CD8-positive, alpha-beta memory T cell (primary cell): ENCODE data around the gene TSPO. TPM values are rescaled to one million over a fixed set of nuclear protein-coding genes. Genes with fewer than 3 reads are reported as not detected.
A peak's percentile ranks its signal among the peaks of the same experiment; 100 is the strongest.

Experiments
- CTCF ChIA-PET: fragments of 350-600 bp; sonication (Branson Sonifier 250); formaldehyde crosslinking; loops from one replicate; lab custom pipeline; 2021; ENCODE audit warnings: antibody characterized with exemption; lab: Charles Lee
- POLR2A ChIA-PET: fragments of 350-600 bp; sonication (Branson Sonifier 250); formaldehyde crosslinking; loops from one replicate; lab custom pipeline; 2021; ENCODE audit warnings: antibody characterized with exemption; lab: Charles Lee
- DNase-seq, 5 donors: peaks; one replicate each; pipeline versions ENCODE4 v3.0.0 to v3.0.0-alpha.2; 2020 to 2022; ENCODE audit warnings: mixed read lengths in 1 of 5
- H3K27ac ChIP-seq: one replicate; pipeline ENCODE4 v1.7.0; 2013; ENCODE audit warnings: low read depth, mild to moderate bottlenecking, low read length, moderate library complexity
- H3K27me3 ChIP-seq: 2 replicates; pipeline ENCODE4 v1.7.0; 2013; ENCODE audit warnings: low read length, mild to moderate bottlenecking; ENCODE audit not compliant: insufficient read depth, poor library complexity, severe bottlenecking
- H3K36me3 ChIP-seq: 2 replicates; pipeline ENCODE4 v1.7.0; 2013; ENCODE audit warnings: mild to moderate bottlenecking, low read length, moderate library complexity; ENCODE audit not compliant: insufficient read depth
- H3K4me1 ChIP-seq: 2 replicates; pipeline ENCODE4 v1.7.0; 2013; ENCODE audit warnings: mild to moderate bottlenecking, low read length, moderate library complexity; ENCODE audit not compliant: insufficient read depth
- H3K4me3 ChIP-seq: 2 replicates; pipeline ENCODE4 v1.7.0; 2013; ENCODE audit warnings: mild to moderate bottlenecking, low read length
- H3K9me3 ChIP-seq: 2 replicates; pipeline ENCODE4 v1.7.0; 2013; ENCODE audit warnings: mild to moderate bottlenecking, low read length
- H3K27ac Mint-ChIP-seq, 8 donors: one replicate each; pipeline ENCODE4 v1.8.0; 2020 to 2021; ENCODE audit warnings: mixed read lengths in 8 of 8, mild to moderate bottlenecking in 6 of 8, inconsistent platforms in 3 of 8, moderate library complexity in 3 of 8
- H3K27me3 Mint-ChIP-seq, 2 donors: one replicate each; pipeline ENCODE4 v1.8.0; 2020 to 2021; ENCODE audit warnings: mixed read lengths in 2 of 2, mild to moderate bottlenecking in 1 of 2, moderate library complexity in 1 of 2
- H3K36me3 Mint-ChIP-seq, 3 donors: one replicate each; pipeline ENCODE4 v1.8.0; 2020 to 2021; ENCODE audit warnings: mixed read lengths in 3 of 3, inconsistent platforms in 1 of 3, mild to moderate bottlenecking in 1 of 3
- H3K4me1 Mint-ChIP-seq, 3 donors: one replicate each; pipeline ENCODE4 v1.8.0; 2020 to 2021; ENCODE audit warnings: mixed read lengths in 3 of 3, inconsistent platforms in 1 of 3, mild to moderate bottlenecking in 1 of 3
- H3K4me3 Mint-ChIP-seq, 7 donors: one replicate each; pipeline ENCODE4 v1.8.0; 2020 to 2021; ENCODE audit warnings: mixed read lengths in 7 of 7, mild to moderate bottlenecking in 6 of 7, moderate library complexity in 4 of 7, inconsistent platforms in 2 of 7
- H3K9me3 Mint-ChIP-seq, 5 donors: one replicate each; pipeline ENCODE4 v1.8.0; 2020 to 2022; ENCODE audit warnings: mixed read lengths in 5 of 5, mild to moderate bottlenecking in 3 of 5, moderate library complexity in 2 of 5, inconsistent platforms in 1 of 5
- polyA plus RNA-seq: library from polyadenylated mRNA; unstranded; fragments of 300-500 nt; fragmentation: Illumina TruSeq; gene quantifications from one replicate; pipeline ENCODE4 v1.2.3, GENCODE V29; 2021
- total RNA-seq, 2 experiments: library from RNA; stranded (reverse); gene quantifications; one replicate each; pipeline ENCODE4 v1.2.3, GENCODE V29; 2021

TSPO gene
- total and polyA plus RNA-seq, 3 experiments from 2014 or later: 101 to 328 (median 105) TPM

- DNase-seq: no peak
- H3K27me3 ChIP-seq: no peaks in the 10 kb centered on the region
- H3K4me3 Mint-ChIP-seq: no peak overlapping the region
- H3K36me3 Mint-ChIP-seq: peaks cover 0 to 42% (median 4%) of the 10 kb centered on the region in 3 donors
- POLR2A ChIA-PET: no interaction called here
- CTCF ChIA-PET: no interaction called here
- no peaks in the 10 kb centered on the region for H3K9me3 ChIP-seq
- H3K36me3 ChIP-seq: no peaks in the 10 kb centered on the region
- no peaks in the 10 kb centered on the region for H3K9me3 Mint-ChIP-seq
- peaks cover 0 to 2% (median 0%) of the 10 kb centered on the region in 3 donors for H3K4me1 Mint-ChIP-seq
- H3K27me3 Mint-ChIP-seq: no peaks in the 10 kb centered on the region
- no peak overlapping the region for H3K27ac Mint-ChIP-seq
- no peaks in the 10 kb centered on the region for H3K4me1 ChIP-seq
- H3K27ac ChIP-seq: no peak overlapping the region
- no peak overlapping the region for H3K4me3 ChIP-seq
Observed at GRCh38 chr22:43164636-43165035, 13.3 kb downstream of the TSPO start.

- DNase-seq: no peak
- H3K4me3 ChIP-seq: no peak overlapping the region
- Mint-ChIP-seq H3K27ac (peak overlapping the region in 1 of 8 donors; percentile 29), H3K4me1 (peaks cover 0 to 4% (median 3%) of the 10 kb centered on the region in 3 donors), H3K27me3 (no peaks in the 10 kb centered on the region), H3K4me3 (no peak overlapping the region), H3K9me3 (no peaks in the 10 kb centered on the region), H3K36me3 (peaks cover 0 to 48% (median 0%) of the 10 kb centered on the region in 3 donors)
- no peaks in the 10 kb centered on the region for H3K4me1 ChIP-seq
- no peaks in the 10 kb centered on the region for H3K9me3 ChIP-seq
- H3K27ac ChIP-seq: no peak overlapping the region
- POLR2A ChIA-PET: no interaction called here
- no peaks in the 10 kb centered on the region for H3K27me3 ChIP-seq
- CTCF ChIA-PET: no interaction called here
- no peaks in the 10 kb centered on the region for H3K36me3 ChIP-seq
Observed at GRCh38 chr22:43166132-43166930, 15.0 kb downstream of the TSPO start.

GRCh38 chr22:43167001-43167589 lies 15.7 kb downstream of the TSPO start:
- peaks cover 0 to 53% (median 0%) of the 10 kb centered on the region in 3 donors for H3K36me3 Mint-ChIP-seq
- H3K27ac ChIP-seq: no peak overlapping the region
- no peak overlapping the region for H3K4me3 ChIP-seq
- no peak for DNase-seq
- H3K4me1 Mint-ChIP-seq: peaks cover 0 to 4% (median 3%) of the 10 kb centered on the region in 3 donors
- CTCF ChIA-PET: no interaction called here
- no peaks in the 10 kb centered on the region for H3K27me3 ChIP-seq
- no peaks in the 10 kb centered on the region for H3K27me3 Mint-ChIP-seq
- no peak overlapping the region for H3K4me3 Mint-ChIP-seq
- no peaks in the 10 kb centered on the region for H3K9me3 ChIP-seq
- H3K4me1 ChIP-seq: no peaks in the 10 kb centered on the region
- POLR2A ChIA-PET: no interaction called here
- H3K36me3 ChIP-seq: no peaks in the 10 kb centered on the region
- no peak overlapping the region for H3K27ac Mint-ChIP-seq
- no peaks in the 10 kb centered on the region for H3K9me3 Mint-ChIP-seq

GRCh38 chr22:43168471-43169309 lies 17.3 kb downstream of the TSPO start:
- no peak for DNase-seq
- Histone ChIP-seq H3K27me3 (no peaks in the 10 kb centered on the region), H3K36me3 (no peaks in the 10 kb centered on the region), H3K9me3 (no peaks in the 10 kb centered on the region), H3K4me3 (no peak overlapping the region), H3K4me1 (no peaks in the 10 kb centered on the region), H3K27ac (no peak overlapping the region)
- Mint-ChIP-seq H3K27me3 (peaks cover 0 to 2% of the 10 kb centered on the region in 2 donors), H3K36me3 (peaks cover 0 to 62% (median 3%) of the 10 kb centered on the region in 3 donors), H3K4me3 (no peak overlapping the region), H3K4me1 (peaks cover 0 to 4% (median 3%) of the 10 kb centered on the region in 3 donors), H3K9me3 (no peaks in the 10 kb centered on the region), H3K27ac (peak overlapping the region in 1 of 8 donors; percentile 64)
- POLR2A ChIA-PET: no interaction called here
- CTCF ChIA-PET: no interaction called here

DNA sequence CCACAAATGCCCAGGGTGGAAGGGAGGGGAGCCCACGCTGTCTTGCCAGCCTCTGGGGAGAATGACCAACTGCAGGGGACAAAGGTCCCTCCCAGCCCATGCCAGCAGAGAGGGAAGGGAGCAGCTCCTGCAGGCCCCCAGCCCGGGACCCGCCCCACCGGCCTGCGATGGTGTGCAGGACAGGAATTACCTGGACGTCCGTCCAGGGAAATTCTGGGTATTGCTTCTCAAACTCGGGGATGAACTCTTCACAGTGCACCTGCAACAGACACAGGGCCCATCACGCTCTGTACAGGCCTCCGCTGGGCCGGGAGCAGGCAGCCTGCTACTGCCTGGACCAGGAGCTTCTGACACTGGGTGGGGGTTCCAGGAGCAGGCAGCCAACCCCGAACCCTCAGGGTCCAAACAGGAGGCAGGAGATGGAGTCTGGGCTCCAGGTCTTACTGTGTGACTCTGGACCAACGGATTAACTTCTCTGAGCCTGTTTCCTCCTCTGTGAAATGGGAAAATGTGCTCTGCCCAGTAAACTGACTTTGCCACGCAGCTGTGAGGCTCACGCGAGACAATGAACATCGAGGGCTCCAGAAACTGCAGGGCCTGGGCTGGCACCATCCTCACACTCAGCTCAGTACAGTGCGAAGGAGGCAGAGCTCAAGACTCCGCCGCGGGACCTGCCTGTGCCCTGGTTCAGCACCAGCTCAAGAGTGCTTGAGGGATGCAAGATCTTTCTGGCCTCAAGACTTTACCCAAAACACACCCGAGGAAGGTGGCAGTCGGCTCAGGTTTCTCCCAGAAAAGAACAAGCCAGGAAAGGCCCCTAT lies 18.2 kb downstream of the TSPO start:
- H3K36me3 ChIP-seq: no peaks in the 10 kb centered on the region
- no peak overlapping the region for H3K27ac ChIP-seq
- H3K9me3 ChIP-seq: no peaks in the 10 kb centered on the region
- no peaks in the 10 kb centered on the region for H3K9me3 Mint-ChIP-seq
- H3K4me3 ChIP-seq: no peak overlapping the region
- ChIA-PET POLR2A (no interaction called here), CTCF (no interaction called here)
- DNase-seq: no peak
- H3K27ac Mint-ChIP-seq: peak overlapping the region in 1 of 8 donors; percentile 64
- H3K27me3 Mint-ChIP-seq: peaks cover 0 to 2% of the 10 kb centered on the region in 2 donors
- H3K4me1 Mint-ChIP-seq: peaks cover 0 to 4% (median 2%) of the 10 kb centered on the region in 3 donors
- peaks cover 0 to 60% (median 3%) of the 10 kb centered on the region in 3 donors for H3K36me3 Mint-ChIP-seq
- H3K4me1 ChIP-seq: no peaks in the 10 kb centered on the region
- no peak overlapping the region for H3K4me3 Mint-ChIP-seq
- H3K27me3 ChIP-seq: no peaks in the 10 kb centered on the region

- no peaks in the 10 kb centered on the region for H3K4me1 ChIP-seq
- H3K4me3 Mint-ChIP-seq: no peak overlapping the region
- H3K27me3 Mint-ChIP-seq: peaks cover 0 to 2% of the 10 kb centered on the region in 2 donors
- peak overlapping the region in 1 of 8 donors; percentile 47 for H3K27ac Mint-ChIP-seq
- no peaks in the 10 kb centered on the region for H3K36me3 ChIP-seq
- no peaks in the 10 kb centered on the region for H3K27me3 ChIP-seq
- ChIA-PET CTCF (no interaction called here), POLR2A (no interaction called here)
- H3K4me1 Mint-ChIP-seq: peaks cover 0 to 4% (median 2%) of the 10 kb centered on the region in 3 donors
- peaks cover 0 to 62% (median 3%) of the 10 kb centered on the region in 3 donors for H3K36me3 Mint-ChIP-seq
- no peak for DNase-seq
- H3K9me3 ChIP-seq: no peaks in the 10 kb centered on the region
- no peaks in the 10 kb centered on the region for H3K9me3 Mint-ChIP-seq
- H3K4me3 ChIP-seq: no peak overlapping the region
- H3K27ac ChIP-seq: no peak overlapping the region
Observed at GRCh38 chr22:43170131-43170480, 18.7 kb downstream of the TSPO start.

DNA sequence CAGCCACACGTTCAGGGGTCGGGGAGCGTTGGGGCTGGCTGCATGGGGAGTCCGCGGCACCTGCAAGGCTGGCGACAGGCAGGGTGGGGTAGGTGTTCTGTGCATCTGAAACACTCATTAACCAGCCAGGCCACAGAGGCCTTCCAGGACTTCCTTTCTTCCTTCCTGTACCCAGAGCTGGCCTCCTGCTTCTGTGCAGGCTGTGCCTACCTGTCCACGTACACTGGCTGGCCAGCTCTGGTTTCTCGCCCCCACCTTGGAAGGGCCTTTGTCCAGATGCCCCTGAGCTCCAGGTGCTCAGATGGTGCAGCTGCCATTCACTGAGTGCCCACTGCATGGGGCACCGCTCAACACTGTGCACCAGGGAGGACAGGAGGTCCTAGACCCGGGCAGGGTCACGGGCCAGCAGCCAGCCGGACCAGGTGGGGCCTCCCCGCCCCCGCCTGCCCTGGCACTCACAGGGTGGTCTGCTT lies 19.7 kb downstream of the TSPO start:
- peaks cover 0 to 4% (median 2%) of the 10 kb centered on the region in 3 donors for H3K4me1 Mint-ChIP-seq
- ChIA-PET CTCF (interaction anchor here (0.8 kb wide), 1 partner anchor 1101 kb away, joined by 3 read pairs; no protein-coding TSS in a partner anchor), POLR2A (no interaction called here)
- no peaks in the 10 kb centered on the region for H3K36me3 ChIP-seq
- peak overlapping the region in 2 of 8 donors; percentile 32 to 36 for H3K27ac Mint-ChIP-seq
- no peak for DNase-seq
- no peaks in the 10 kb centered on the region for H3K9me3 ChIP-seq
- H3K27me3 Mint-ChIP-seq: peaks cover 0 to 2% of the 10 kb centered on the region in 2 donors
- H3K36me3 Mint-ChIP-seq: peaks cover 0 to 67% (median 3%) of the 10 kb centered on the region in 3 donors
- no peaks in the 10 kb centered on the region for H3K4me1 ChIP-seq
- no peaks in the 10 kb centered on the region for H3K9me3 Mint-ChIP-seq
- no peak overlapping the region for H3K4me3 ChIP-seq
- H3K4me3 Mint-ChIP-seq: no peak overlapping the region
- no peaks in the 10 kb centered on the region for H3K27me3 ChIP-seq
- H3K27ac ChIP-seq: no peak overlapping the region
